ENCODE results near the gene PCBP4. TPM values are rescaled to one million over a fixed set of nuclear protein-coding genes. Genes with fewer than 3 reads are reported as not detected.

PCBP4 gene
- total and polyA plus RNA-seq, 8 donors, result 29.7 to 58.0 (median 45.6) TPM

DNA sequence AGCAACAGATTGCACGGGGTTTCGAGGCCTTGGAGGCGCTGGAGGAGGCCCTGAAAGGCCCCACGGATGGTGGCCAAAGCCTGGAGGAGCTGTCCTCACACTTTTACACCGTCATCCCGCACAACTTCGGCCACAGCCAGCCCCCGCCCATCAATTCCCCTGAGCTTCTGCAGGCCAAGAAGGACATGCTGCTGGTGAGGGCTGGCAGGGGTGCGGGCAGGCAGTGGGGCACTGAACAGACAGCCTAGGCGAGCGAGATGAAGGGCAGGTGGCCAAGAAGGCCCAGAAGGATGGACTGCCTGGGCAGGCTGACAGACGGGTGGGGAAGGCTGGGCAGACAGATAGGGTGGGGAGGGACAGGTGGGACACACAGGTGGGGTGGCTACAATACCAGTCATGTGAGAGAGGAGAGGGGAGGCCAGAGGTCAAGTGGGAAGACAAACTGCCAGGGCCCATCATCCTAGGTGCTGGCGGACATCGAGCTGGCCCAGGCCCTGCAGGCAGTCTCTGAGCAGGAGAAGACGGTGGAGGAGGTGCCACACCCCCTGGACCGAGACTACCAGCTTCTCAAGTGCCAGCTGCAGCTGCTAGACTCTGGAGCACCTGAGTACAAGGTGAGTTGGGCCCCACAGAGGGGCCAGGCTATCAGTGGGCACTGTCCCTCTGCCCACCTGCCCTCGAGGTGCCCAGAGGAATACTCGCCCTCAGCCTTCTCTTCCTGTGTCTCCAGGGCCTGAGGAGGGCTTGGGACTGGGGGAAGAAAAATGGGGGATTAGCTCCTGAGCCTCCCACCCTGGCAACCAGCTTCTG lies 22.0 kb downstream of the PCBP4 start:
- ATAC-seq, result no peak
- Histone ChIP-seq H3K4me3 (no peak overlapping the region), H3K27ac (no peak overlapping the region), H3K9me3 (no peaks in the 10 kb centered on the region), H3K4me1 (peaks cover 11 to 26% of the 10 kb centered on the region in 2 donors), H3K36me3 (peaks cover 0 to 27% of the 10 kb centered on the region in 2 donors), H3K27me3 (no peaks in the 10 kb centered on the region)
- TF ChIP-seq, protein P1, sequence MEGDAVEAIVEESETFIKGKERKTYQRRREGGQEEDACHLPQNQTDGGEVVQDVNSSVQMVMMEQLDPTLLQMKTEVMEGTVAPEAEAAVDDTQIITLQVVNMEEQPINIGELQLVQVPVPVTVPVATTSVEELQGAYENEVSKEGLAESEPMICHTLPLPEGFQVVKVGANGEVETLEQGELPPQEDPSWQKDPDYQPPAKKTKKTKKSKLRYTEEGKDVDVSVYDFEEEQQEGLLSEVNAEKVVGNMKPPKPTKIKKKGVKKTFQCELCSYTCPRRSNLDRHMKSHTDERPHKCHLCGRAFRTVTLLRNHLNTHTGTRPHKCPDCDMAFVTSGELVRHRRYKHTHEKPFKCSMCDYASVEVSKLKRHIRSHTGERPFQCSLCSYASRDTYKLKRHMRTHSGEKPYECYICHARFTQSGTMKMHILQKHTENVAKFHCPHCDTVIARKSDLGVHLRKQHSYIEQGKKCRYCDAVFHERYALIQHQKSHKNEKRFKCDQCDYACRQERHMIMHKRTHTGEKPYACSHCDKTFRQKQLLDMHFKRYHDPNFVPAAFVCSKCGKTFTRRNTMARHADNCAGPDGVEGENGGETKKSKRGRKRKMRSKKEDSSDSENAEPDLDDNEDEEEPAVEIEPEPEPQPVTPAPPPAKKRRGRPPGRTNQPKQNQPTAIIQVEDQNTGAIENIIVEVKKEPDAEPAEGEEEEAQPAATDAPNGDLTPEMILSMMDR (IDR thresholded peaks at IDR 0.05), result no peak
- DNase-seq, result peak in 1 of 4 donors; percentile 45
- intact Hi-C loops (cut with DNase I), result no loop called here

GRCh38 chr3:51944451-51945021 lies 22.7 kb downstream of the PCBP4 start:
- TF ChIP-seq, protein P1 (IDR thresholded peaks at IDR 0.05), result no peak
- intact Hi-C loops (cut with DNase I), result no loop called here
- DNase-seq, result no peak
- peaks cover 0 to 27% of the 10 kb centered on the region in 2 donors for H3K36me3 ChIP-seq
- no peak overlapping the region for H3K4me3 ChIP-seq
- no peak overlapping the region for H3K27ac ChIP-seq
- H3K4me1 ChIP-seq, result peaks cover 11 to 31% of the 10 kb centered on the region in 2 donors
- no peaks in the 10 kb centered on the region for H3K9me3 ChIP-seq
- no peak for ATAC-seq
- H3K27me3 ChIP-seq, result no peaks in the 10 kb centered on the region

DNA sequence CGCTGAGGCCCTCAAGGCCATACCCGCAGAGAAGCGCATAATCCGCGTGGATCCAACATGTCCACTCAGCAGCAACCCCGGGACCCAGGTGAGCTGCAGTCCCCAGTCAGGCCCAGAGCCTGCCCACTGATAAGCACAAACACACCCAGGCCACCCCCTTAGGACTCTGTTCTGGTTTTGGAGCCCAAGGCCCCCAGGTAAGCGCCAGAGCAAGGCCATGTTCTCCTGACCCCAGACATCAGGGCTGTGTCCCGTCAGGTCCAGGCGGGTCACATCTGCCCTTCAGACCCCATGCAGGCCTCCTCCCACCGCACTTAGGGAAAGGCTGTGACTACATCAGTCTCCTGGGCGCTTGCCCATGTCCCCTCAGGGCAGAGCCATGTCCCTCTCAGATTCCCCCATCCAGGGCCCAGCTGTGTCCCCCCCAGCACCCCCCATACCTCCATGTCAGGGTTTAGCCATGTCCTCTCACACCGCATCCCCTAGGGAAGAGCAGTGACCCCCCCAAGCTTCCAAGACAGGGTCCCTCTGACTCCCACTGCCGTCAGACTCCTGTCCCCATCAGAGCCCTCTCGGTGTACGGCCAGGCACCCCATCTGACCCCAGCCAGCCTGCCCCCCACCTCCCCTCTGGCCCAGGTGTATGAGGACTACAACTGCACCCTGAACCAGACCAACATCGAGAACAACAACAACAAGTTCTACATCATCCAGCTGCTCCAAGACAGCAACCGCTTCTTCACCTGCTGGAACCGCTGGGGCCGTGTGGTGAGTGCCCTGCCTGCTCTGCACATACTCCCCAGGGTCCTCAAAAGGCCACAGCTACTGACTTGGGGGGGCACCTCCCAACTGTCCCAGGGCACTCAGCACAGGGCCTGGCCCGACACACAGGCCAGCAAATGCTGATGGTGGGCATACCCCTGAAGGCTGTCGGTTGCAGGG lies 23.5 kb downstream of the PCBP4 start:
- Histone ChIP-seq H3K36me3 (peaks cover 0 to 21% of the 10 kb centered on the region in 2 donors), H3K27me3 (no peaks in the 10 kb centered on the region), H3K9me3 (no peaks in the 10 kb centered on the region), H3K4me3 (peak overlapping the region in 1 of 2 donors; percentile 86), H3K27ac (peak overlapping the region; percentile 88 to 93), H3K4me1 (peaks cover 11 to 39% of the 10 kb centered on the region in 2 donors)
- TF ChIP-seq, protein P1 (IDR thresholded peaks at IDR 0.05), result no peak
- intact Hi-C loops (cut with DNase I), result no loop called here
- peak in 1 of 4 donors; percentile 53 for DNase-seq
- no peak for ATAC-seq

DNA sequence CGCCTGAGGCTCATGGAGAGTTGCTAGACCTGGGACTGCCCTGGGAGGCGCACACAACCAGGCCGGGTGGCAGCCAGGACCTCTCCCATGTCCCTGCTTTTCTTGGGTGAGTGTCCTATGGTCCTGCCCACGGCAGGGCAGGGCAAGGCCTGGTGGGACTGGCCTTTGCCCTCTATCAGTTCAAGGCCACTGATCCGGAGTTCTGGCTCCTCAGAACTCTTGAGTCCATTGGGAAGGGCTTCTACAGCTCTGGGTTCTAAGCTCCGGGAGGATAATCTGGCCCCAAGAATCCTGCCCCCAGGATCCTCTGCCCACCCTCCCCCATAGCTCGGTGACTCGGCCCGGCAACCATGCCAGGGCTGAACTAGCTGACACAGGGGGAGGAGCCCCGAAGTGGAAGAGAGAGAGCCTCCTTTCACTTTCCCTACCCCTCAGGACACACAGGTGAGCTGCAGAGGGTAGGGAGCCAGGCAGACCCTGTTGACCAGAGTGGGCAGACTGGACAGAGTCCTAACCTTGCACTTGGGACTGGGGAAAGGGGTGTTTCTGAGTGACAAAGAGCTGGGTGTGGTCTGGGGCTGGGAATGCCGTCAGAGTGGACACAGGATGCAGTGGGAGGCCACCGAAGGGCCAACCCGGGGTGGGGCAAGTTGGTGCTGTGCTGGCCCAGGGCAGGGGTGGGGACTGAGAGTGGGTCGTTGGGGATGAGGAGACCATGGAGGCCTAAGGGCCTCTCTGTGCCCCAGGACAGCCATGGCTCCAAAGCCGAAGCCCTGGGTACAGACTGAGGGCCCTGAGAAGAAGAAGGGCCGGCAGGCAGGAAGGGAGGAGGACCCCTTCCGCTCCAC lies 24.4 kb downstream of the PCBP4 start:
- Histone ChIP-seq H3K36me3 (peaks cover 0 to 21% of the 10 kb centered on the region in 2 donors), H3K4me3 (peak overlapping the region; percentile 45 to 86), H3K27me3 (no peaks in the 10 kb centered on the region), H3K9me3 (no peaks in the 10 kb centered on the region), H3K27ac (peak overlapping the region; percentile 88 to 93), H3K4me1 (peaks cover 11 to 41% of the 10 kb centered on the region in 2 donors)
- TF ChIP-seq, protein P1 (IDR thresholded peaks at IDR 0.05), result no peak
- peak in 3 of 4 donors; percentile 55 to 83 (median 69) for DNase-seq
- ATAC-seq, result peak; percentile 60
- intact Hi-C loops (cut with DNase I), result no loop called here

Measured in left lung (tissue), 10 donors.